T47D (cell line): ENCODE measurements around the gene HHIPL1.

ENCODE experiments used
- DNase-seq, 2 experiments: peaks; one replicate each; pipeline versions ENCODE4 v3.0.0 to v3.0.0-alpha.2; 2011 to 2012; ENCODE audit warnings: low read depth in 1 of 2, low spot score in 1 of 2
- JUND ChIP-seq: IDR thresholded peaks from 2 replicates; pipeline ENCODE4 v1.6.1; 2012; ENCODE audit warnings: low read depth
- in situ Hi-C: cut with HindIII; loops from 2 replicates; pipeline ENCODE4 v1.10.0; 2016; ENCODE audit warnings: low sequenced_read_pairs, low pct_unique_long_range_greater_than_20kb

HHIPL1 gene

DNA sequence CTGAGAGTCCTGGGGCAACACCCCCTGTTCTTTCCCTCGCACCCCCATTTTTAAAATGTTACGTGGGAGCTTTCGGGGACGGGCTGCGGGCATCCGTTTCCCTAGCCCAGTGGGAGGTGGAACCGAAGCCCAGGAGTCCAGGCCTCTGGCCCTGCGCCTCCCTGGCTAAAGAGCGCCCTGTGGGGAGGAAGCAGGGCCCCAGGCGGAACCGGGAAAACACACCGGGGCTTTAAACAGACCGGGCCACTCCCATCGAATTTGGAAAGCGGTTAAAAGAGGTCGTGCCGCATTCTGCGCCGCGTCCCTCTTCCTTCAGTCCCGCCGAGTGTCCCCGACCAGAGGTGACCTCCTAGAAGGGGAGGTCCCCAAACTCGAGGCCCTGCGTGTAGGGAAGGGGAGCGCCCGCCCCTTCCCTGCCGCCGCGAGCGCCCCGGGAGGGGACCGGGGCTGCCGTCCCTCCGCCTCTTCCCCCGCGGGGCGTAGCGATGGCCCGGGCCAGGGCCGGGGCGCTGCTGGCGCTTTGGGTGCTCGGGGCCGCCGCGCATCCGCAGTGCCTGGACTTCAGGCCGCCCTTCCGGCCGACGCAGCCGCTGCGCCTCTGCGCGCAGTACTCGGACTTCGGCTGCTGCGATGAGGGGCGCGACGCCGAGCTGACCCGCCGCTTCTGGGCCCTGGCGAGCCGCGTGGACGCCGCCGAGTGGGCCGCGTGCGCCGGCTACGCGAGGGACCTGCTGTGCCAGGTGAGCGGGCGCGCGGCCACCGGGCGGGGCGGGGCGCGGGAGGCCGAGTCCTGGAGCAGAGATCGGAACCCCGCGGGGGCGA is at the start of gene HHIPL1:
Gene HHIPL1 (plus strand): TSS at position 407 of the 822 bp plus-strand sequence. CDS start 79 bp downstream, at position 486.
- no peak for DNase-seq
- no peak for TF ChIP-seq JUND
- in situ Hi-C loops: no loop called here

DNA sequence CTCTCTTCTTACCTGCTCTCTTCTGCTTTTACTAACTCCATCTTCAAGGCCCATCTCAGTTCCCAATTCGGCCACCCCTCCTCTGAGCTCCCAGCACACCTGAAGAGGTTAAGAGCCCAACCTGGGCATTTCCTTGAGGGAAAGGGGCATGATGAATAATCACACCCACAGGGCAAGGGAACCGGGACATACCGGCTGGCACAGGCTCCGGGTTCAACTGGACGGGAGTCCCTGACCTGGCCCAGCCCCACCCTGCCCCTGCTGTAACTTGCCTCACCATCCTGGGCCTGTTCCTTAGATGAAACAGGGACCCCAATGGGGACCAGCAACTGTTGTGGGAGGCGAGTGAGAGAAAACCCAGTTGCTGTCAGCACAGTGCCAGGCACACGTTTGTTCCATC is 49.4 kb upstream of the HHIPL1 start:
- in situ Hi-C loops: no loop called here
- no peak for TF ChIP-seq JUND
- no peak for DNase-seq

DNA sequence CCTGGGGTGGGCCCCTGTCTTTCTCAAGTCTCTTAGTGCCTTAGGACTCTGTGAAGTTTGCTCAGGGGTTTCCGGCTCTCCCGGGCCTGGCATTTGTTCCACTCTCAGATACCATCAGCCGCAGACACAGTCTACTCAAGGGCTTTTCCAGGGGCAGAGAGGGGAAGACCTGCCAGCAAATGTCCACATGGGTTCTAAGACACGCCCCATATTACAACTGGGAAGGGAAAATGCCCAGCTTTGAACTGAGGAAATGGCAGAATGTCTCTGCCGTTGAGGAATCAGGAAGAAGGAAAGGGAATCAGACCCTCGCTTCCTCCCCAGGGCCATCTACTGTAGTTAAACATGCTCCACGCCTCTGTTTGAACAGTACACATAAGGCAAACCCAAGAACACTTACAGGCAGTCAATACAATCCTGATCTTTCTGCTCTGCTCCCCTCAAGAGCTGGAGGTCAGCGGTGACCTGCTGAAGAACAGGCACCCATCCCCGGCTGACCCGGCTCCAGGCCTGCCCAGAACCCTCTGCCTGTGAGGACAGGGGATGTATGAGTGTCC is 48.8 kb upstream of the HHIPL1 start:
- in situ Hi-C loops: no loop called here
- DNase-seq: peak; percentile 58 to 78
- no peak for TF ChIP-seq JUND

DNA sequence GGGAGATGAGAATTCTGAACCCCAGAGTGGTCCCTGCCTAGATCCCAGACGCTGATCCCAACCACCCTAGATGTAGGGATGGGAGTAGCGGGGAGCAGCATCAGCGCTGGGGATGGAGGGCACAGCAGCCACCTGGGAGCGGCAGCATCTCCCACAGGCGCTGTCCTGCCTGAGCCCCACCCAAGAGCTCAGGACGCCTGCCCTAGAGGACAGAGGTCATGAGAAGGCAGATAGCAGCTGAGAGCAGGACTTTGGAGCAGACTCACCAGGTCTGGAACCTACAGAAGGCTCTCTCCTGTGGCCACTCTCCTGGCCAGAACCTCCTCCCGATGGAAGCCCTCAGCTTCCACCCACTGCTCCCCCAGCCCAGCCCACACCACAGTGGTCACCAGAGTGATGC is 48.2 kb upstream of the HHIPL1 start:
- in situ Hi-C loops: no loop called here
- TF ChIP-seq JUND: no peak
- no peak for DNase-seq

DNA sequence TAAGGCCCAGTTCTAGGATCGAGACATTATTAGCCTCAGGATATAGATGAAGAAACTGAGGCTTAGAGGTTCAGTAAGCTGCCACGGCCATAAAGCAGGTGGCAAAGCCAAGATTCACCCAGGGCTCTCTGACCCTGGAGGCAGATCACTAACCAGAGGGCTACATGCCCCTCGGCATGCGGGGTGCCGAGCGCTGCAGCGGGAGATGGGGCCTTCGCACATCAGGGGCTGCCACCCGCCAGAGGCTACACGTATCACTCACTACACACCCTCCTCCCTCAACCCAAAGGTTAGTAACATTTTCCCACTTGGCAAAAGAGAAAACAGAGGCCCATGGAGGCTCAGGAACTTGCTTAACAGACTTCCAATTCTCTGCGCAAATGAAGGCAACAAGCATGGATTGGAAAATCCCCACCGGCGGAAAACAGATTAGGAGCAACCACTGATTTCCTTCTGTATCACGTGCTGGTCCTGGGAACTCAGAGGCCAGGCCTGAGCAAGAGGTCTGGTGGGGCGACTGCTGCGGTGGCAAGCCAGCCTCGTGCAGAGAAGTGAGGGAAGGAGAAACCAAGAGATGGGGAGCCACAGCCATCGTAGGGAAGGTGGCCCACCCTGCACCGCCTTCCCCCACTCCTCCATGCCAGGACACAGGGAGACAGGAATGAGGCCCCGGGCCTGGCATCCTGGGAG is 46.9 kb upstream of the HHIPL1 start:
- in situ Hi-C loops: no loop called here
- DNase-seq: no peak
- no peak for TF ChIP-seq JUND

DNA sequence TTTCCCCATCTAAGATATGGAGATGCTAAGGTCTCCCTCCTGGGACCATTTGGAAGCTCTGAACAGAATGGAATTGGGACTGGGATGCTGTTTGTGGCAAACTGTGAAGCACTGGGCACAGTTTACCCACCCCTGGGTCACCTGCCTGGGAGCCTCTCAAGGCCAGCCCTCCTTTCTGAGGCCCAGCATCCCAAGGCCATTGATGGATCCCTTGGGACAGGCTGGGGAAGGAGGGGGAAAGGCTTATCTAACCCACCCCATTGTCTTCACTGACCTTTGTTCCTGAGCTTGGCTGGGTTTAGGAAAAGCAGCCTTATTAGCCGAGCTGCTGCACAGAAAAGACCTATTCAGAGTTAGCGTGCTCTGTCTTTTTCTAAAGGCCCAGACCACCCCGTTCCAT is 46.2 kb upstream of the HHIPL1 start:
- DNase-seq: no peak
- no peak for TF ChIP-seq JUND
- in situ Hi-C loops: no loop called here

DNA sequence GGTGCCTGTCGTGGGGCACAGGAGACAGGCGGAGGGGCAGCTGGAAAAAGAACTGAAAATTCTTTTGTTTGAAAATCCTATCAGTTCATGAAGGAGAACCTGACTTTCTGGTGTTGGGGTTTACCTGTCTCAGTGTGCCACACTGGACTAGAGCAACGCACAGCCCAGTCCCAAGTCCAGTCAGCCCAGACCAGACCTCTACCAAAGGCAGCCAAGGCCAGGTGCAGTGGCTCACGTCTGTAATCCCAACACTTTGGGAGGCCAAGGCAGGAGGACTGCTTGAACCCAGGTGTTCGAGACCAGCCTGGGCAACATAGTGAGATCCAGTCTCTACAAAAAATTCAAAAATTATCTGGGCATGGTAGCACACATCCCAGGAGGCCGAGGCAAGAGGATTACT is 45.5 kb upstream of the HHIPL1 start:
- TF ChIP-seq JUND: no peak
- DNase-seq: no peak
- in situ Hi-C loops: no loop called here

DNA sequence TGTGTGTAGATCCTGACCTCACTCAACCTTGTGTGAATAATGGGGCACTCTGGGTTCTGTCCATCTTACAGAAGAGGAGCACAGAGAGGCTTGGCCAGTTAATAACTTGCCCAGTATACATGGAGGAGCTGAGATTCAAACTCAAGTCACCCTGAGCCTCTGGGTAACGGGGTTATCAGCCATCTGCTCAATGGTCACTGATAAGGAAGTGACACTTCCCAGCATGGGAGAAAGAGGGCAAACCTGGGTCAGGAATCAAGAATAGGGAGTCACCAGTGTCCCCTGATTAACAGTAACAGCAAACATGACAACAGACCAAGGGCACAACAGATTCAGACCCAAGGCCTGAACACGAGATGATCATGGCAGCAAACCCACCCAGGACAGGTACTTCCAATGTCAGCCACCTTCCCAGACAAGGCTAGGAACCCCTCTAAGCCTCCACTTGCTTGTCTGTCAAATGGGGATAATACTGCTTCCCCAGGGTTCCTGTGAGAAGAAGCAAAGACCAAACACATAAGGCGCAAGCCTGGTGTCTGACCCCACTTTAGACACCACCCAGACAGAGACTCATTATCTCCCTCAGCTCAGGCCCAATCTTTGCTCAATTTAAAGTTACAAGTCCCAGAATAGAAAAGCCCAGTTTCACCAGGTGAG is 44.6 kb upstream of the HHIPL1 start:
- no peak for DNase-seq
- in situ Hi-C loops: no loop called here
- no peak for TF ChIP-seq JUND

DNA sequence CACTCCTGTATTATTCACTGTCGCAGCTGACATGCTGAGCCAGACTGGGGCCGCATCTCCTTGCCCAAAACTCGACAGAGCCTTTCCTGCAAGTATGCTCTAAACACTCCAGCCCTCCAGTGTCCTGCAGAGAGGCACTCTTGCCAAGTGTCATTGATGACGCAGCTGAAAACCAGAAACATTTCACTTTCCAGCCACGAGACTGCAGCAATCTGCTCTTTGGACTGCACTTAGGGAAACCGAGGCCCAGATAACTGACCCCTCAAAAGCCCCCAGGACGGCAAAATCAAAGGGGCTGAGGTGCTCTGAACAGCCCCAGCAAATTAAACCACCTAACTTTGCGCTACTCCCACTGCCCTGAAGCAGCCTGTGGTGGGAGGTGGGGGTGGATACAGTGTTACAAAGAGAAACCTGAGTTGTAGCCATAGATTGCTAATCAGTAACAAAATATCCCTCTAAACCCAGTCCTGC is 43.5 kb upstream of the HHIPL1 start:
- no peak for DNase-seq
- no peak for TF ChIP-seq JUND
- in situ Hi-C loops: no loop called here

DNA sequence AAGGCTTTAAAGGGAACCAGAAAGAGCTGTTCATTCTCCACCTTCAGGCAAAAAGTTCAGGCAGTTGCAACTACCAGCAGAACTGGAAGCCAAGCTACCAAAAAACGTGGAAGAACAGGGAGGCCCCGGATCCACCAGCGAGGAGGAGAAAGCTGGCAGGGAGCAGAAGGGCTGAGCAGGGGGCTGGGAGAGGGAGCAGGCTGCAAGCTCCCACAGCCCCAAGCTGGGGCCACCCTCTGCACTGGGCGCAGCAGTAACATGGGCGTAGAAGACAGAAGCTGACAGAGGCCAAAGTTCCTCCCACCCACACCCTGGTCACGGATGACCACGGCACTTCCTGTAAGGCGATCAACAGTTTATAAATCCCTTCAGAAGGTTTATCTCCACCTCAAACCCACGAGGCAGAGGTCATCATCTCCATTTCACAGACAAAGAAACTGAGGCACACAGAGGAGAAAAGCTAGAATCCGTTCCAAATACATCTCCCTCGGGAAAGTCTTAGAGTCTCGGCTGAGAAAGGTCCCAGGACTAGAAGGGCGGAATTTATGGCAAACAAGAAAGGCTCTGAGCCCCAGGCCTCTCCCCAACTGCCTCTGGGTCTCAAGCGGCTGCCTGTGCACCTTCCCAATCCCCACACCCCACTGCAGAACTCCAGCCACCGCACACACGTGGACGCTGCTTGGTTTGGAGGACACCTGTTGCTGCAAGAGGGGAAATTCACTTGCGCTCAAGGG is 42.7 kb upstream of the HHIPL1 start:
- DNase-seq: peak; percentile 78 to 81
- TF ChIP-seq JUND: no peak
- in situ Hi-C loops: no loop called here

DNA sequence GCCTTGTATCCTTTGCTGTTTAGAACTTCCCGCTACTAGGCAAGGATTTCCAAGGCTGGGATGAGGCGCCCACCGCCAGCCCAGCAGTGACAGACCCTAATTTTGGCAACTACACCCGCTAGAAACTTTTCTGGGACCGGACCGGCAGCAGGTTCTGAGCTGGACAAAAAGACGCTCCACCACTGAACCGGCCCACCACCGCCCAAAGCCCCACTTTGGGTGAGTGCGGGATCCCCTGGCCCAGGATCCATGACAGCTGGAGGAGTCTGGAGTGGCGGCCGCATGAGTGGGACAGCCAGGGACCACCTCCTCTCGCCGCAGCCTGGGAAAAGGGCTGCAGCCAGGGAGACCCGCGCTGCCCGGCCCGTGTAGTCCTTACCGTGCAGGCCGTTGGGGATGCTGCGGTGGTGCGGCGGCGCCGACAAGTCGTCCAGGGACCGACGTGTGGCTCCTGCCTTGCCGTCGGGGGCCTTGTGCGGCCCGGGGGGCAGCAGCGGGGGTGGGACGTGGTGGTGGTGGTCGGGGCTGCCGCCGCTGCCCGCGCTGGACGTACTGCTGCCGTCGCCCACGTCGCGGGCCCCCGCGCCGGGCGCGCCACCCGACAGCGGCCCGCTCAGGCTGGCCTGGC is 42.0 kb upstream of the HHIPL1 start:
- no peak for DNase-seq
- in situ Hi-C loops: no loop called here
- no peak for TF ChIP-seq JUND
